Erythroblast (primary cell): ENCODE data around the gene ZNFX1.

Experiments
- GATA1 ChIP-seq: IDR thresholded peaks from 2 replicates; pipeline ENCODE4 v1.6.1; 2011; ENCODE audit warnings: low read depth, mild to moderate bottlenecking, control low read depth, low read length, moderate library complexity
- POLR2A ChIP-seq: IDR thresholded peaks from 2 replicates; pipeline ENCODE4 v1.6.1; 2011; ENCODE audit warnings: mild to moderate bottlenecking, low read length

GRCh38 chr20:49283703-49284625 lies 6.1 kb upstream of the ZNFX1 start:
- TF ChIP-seq POLR2A = peak; percentile 10
- no peak for TF ChIP-seq GATA1
